CD4-positive, alpha-beta T cell (primary cell): Measurements from ENCODE around the gene LDLRAD4. TPM values are rescaled to one million over a fixed set of nuclear protein-coding genes. Genes with fewer than 3 reads are reported as not detected.

ENCODE experiments used
- ATAC-seq: fragments of 200-7000 bp; cut with Tn5 transposase; one replicate; pipeline ENCODE4 v1.10.0; 2022; ENCODE audit warnings: mild to moderate bottlenecking; ENCODE audit not compliant: poor library complexity
- CTCF ChIA-PET: fragments of 350-600 bp; sonication (Branson Sonifier 250); formaldehyde crosslinking; loops from one replicate; lab custom pipeline; 2021; ENCODE audit warnings: antibody characterized with exemption, inconsistent platforms; lab: Charles Lee
- POLR2A ChIA-PET: fragments of 350-600 bp; sonication (Branson Sonifier 250); formaldehyde crosslinking; loops from one replicate; lab custom pipeline; 2021; ENCODE audit warnings: antibody characterized with exemption, inconsistent platforms; lab: Charles Lee
- DNase-seq, 14 experiments: peaks; one replicate each; pipeline ENCODE4 v3.0.0-alpha.2; 2013 to 2020; ENCODE audit warnings: mixed read lengths in 2 of 14
- H3K27ac ChIP-seq, 2 donors: one replicate each; pipeline versions ENCODE4 v1.5.1 to v1.7.0; 2013; ENCODE audit warnings: low read length in 2 of 2, low read depth in 1 of 2, mild to moderate bottlenecking in 1 of 2
- H3K27me3 ChIP-seq, 2 experiments: 1 replicate in 1 of 2; 2 replicates in 1 of 2; pipeline versions ENCODE4 v1.6.1 to v1.7.0; 2013; ENCODE audit warnings: low read length in 2 of 2, control low read depth in 1 of 2, mild to moderate bottlenecking in 1 of 2, moderate library complexity in 1 of 2; ENCODE audit not compliant: insufficient read depth in 2 of 2, control insufficient read depth in 1 of 2
- H3K36me3 ChIP-seq: one replicate; pipeline ENCODE4 v1.6.1; 2013; ENCODE audit warnings: low read length, control low read depth; ENCODE audit not compliant: insufficient read depth
- H3K4me1 ChIP-seq: one replicate; pipeline ENCODE4 v1.6.1; 2013; ENCODE audit warnings: low read length, control low read depth; ENCODE audit not compliant: insufficient read depth
- H3K4me3 ChIP-seq: one replicate; pipeline ENCODE4 v1.5.1; 2013; ENCODE audit warnings: mild to moderate bottlenecking, low read length, moderate library complexity
- H3K9me3 ChIP-seq, 2 experiments: 1 replicate in 1 of 2; 2 replicates in 1 of 2; pipeline versions ENCODE4 v1.6.1 to v1.7.0; 2013; ENCODE audit warnings: low read length in 2 of 2, mild to moderate bottlenecking in 2 of 2, control low read depth in 1 of 2, moderate library complexity in 1 of 2; ENCODE audit not compliant: control insufficient read depth in 1 of 2, insufficient read depth in 1 of 2
- H3K27ac Mint-ChIP-seq: one replicate; pipeline ENCODE4 v1.8.0; 2020; ENCODE audit warnings: mixed read lengths
- H3K27me3 Mint-ChIP-seq: one replicate; pipeline ENCODE4 v1.8.0; 2021; ENCODE audit warnings: mixed read lengths
- H3K36me3 Mint-ChIP-seq: one replicate; pipeline ENCODE4 v1.8.0; 2021; ENCODE audit warnings: low read depth, mixed read lengths
- H3K4me1 Mint-ChIP-seq: one replicate; pipeline ENCODE4 v1.8.0; 2021; ENCODE audit warnings: low read depth, mixed read lengths
- H3K4me3 Mint-ChIP-seq: one replicate; pipeline ENCODE4 v1.8.0; 2020; ENCODE audit warnings: mild to moderate bottlenecking, mixed read lengths
- H3K9me3 Mint-ChIP-seq: one replicate; pipeline ENCODE4 v1.8.0; 2020; ENCODE audit warnings: mixed read lengths
- intact Hi-C, 2 experiments: fragments of 100-400 bp; cut with DNase I in 1 of 2; cut with micrococcal nuclease in 1 of 2; formaldehyde crosslinking; loops; one replicate each; pipeline versions ENCODE4 v1.15.1 to v1.9.0; 2023 to 2025; cut with DNase I, micrococcal nuclease
- total RNA-seq, 174 experiments: library from RNA in 2 of 174; stranded (reverse) in 2 of 174; gene quantifications; one replicate each; pipeline ENCODE4 v1.2.3 and lab custom pipeline; 2021 to 2026
- TF ChIP-seq, protein P1 (sequence below): fragments of 200-600 bp; IDR thresholded peaks from one replicate; pipeline ENCODE4 v1.8.0; 2022; ENCODE audit warnings: antibody characterized with exemption, mild to moderate bottlenecking

Gene LDLRAD4
- total RNA-seq, 2 experiments from 2014 or later, result 51.9 to 52.7 TPM

DNA sequence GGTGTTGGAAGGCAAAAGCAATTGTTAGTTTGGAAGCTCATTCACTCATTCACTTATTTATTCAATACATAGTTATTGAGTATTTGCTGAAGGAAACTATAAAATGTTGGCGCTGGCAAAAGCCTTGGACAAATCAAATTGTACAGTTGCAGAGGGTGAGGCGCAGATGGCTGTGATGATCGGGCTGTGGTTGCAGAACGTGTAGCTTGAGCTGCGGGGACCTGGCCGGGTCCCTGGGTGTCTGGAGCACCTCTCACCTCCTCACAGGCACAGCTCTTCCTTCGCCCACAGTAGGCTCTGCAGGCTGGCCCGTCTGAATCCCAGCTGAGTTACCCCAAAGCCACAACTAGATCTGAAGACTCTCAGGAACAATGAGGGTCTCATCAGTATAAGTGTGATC lies 72.7 kb downstream of the LDLRAD4 start:
- TF ChIP-seq, protein P1, sequence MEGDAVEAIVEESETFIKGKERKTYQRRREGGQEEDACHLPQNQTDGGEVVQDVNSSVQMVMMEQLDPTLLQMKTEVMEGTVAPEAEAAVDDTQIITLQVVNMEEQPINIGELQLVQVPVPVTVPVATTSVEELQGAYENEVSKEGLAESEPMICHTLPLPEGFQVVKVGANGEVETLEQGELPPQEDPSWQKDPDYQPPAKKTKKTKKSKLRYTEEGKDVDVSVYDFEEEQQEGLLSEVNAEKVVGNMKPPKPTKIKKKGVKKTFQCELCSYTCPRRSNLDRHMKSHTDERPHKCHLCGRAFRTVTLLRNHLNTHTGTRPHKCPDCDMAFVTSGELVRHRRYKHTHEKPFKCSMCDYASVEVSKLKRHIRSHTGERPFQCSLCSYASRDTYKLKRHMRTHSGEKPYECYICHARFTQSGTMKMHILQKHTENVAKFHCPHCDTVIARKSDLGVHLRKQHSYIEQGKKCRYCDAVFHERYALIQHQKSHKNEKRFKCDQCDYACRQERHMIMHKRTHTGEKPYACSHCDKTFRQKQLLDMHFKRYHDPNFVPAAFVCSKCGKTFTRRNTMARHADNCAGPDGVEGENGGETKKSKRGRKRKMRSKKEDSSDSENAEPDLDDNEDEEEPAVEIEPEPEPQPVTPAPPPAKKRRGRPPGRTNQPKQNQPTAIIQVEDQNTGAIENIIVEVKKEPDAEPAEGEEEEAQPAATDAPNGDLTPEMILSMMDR, result no peak
- Mint-ChIP-seq H3K36me3 (no peaks in the 10 kb centered on the region), H3K27ac (peak overlapping the region; percentile 77), H3K9me3 (no peaks in the 10 kb centered on the region), H3K27me3 (no peaks in the 10 kb centered on the region), H3K4me3 (no peak overlapping the region), H3K4me1 (peaks cover 34% of the 10 kb centered on the region)
- POLR2A ChIA-PET, result interaction anchor here (0.8 kb wide), 1 partner anchor 9 kb away, joined by 3 read pairs; no protein-coding TSS in a partner anchor
- Histone ChIP-seq H3K4me3 (no peak overlapping the region), H3K27ac (no peak overlapping the region), H3K27me3 (no peaks in the 10 kb centered on the region), H3K4me1 (peaks cover 10% of the 10 kb centered on the region), H3K36me3 (no peaks in the 10 kb centered on the region), H3K9me3 (no peaks in the 10 kb centered on the region)
- ATAC-seq, result peak; percentile 3
- CTCF ChIA-PET, result no interaction called here
- no peak for DNase-seq
- intact Hi-C loops, result no loop called here

DNA sequence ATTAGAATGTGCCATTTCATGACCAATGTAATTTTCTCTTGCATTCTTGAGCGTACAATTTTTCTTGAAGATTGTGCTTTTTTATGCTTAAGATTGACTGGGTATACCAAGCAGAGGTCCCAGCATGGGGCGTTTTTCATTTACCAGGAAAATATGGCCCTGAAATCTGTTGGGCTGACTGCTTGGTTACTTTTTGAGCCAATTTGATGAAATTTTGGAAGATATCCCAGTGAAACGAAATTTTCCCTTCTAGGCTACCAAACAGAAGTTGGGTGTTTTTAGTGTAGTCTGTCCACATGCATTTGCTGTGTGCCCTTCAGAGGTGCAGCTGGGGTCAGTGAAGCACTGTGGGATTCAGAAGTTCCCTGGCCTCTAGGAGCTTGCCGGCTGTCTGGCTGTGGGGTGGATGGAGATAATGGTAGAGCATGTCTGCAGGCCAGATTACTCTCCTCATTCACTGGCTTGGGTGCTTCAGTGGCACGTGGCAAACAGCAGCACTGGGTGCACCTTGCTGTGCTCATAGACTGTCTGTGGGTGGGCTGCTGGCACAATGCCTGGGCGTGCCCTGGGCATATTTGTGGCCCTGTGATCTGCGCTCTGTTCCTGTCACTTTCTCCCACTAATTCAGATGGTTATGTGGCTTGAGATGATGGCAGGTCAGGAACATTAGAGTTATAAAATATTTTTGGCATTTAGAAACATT lies 73.3 kb downstream of the LDLRAD4 start:
- no peak overlapping the region for H3K4me3 Mint-ChIP-seq
- ChIA-PET CTCF (no interaction called here), POLR2A (no interaction called here)
- peaks cover 33% of the 10 kb centered on the region for H3K4me1 Mint-ChIP-seq
- H3K36me3 Mint-ChIP-seq, result no peaks in the 10 kb centered on the region
- TF ChIP-seq, protein P1, result no peak
- DNase-seq (no peak), ATAC-seq (no peak)
- H3K27ac ChIP-seq, result no peak overlapping the region
- no peaks in the 10 kb centered on the region for H3K27me3 Mint-ChIP-seq
- no peaks in the 10 kb centered on the region for H3K36me3 ChIP-seq
- intact Hi-C loops, result no loop called here
- no peak overlapping the region for H3K4me3 ChIP-seq
- H3K27me3 ChIP-seq, result no peaks in the 10 kb centered on the region
- H3K4me1 ChIP-seq, result peaks cover 13% of the 10 kb centered on the region
- H3K27ac Mint-ChIP-seq, result no peak overlapping the region
- no peaks in the 10 kb centered on the region for H3K9me3 Mint-ChIP-seq
- no peaks in the 10 kb centered on the region for H3K9me3 ChIP-seq

DNA sequence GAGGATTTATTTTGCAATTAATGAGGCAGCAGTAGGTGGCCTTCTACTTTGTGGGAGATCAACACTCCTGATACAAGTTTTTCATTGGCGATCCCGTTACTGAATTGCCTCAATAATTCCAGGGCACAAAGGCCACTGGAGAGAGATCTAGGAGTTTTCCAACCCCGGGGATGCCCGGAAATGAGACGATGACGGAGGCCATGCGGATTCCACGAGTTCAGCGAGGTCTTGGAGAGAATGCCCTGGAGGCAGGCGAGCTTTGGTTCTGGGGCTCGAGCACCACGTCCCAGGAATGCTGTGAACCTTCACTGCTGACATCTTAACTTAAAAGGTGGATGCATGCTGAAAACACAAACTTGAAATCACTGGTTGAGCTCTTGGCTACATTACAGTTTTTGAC lies 74.2 kb downstream of the LDLRAD4 start:
- TF ChIP-seq, protein P1, result no peak
- Histone ChIP-seq H3K4me1 (peaks cover 18% of the 10 kb centered on the region), H3K27ac (no peak overlapping the region), H3K36me3 (no peaks in the 10 kb centered on the region), H3K4me3 (no peak overlapping the region), H3K27me3 (no peaks in the 10 kb centered on the region), H3K9me3 (no peaks in the 10 kb centered on the region)
- Mint-ChIP-seq H3K4me3 (no peak overlapping the region), H3K36me3 (no peaks in the 10 kb centered on the region), H3K9me3 (no peaks in the 10 kb centered on the region), H3K4me1 (peaks cover 36% of the 10 kb centered on the region), H3K27ac (no peak overlapping the region), H3K27me3 (no peaks in the 10 kb centered on the region)
- ChIA-PET CTCF (no interaction called here), POLR2A (no interaction called here)
- DNase-seq (no peak), ATAC-seq (no peak)
- intact Hi-C loops, result no loop called here
